WTC11 (cell line): ENCODE measurements around the gene RAPGEF1. TPM values are rescaled to one million over a fixed set of nuclear protein-coding genes. Genes with fewer than 3 reads are reported as not detected.

Experiments
- ATAC-seq: fragments of 200-7000 bp; cut with Tn5 transposase; 2 replicates; pipeline ENCODE4 v1.10.0; 2021; ENCODE audit warnings: mild to moderate bottlenecking, moderate library complexity
- CTCF ChIA-PET: fragments of 300-600 bp; sonication (Branson Sonifier 250); formaldehyde crosslinking; loops from one replicate; lab custom pipeline; 2021; ENCODE audit warnings: antibody characterized with exemption; lab: Charles Lee
- POLR2A ChIA-PET: fragments of 350-600 bp; sonication (Branson Sonifier 250); formaldehyde crosslinking; loops from one replicate; lab custom pipeline; 2021; ENCODE audit warnings: antibody characterized with exemption; lab: Charles Lee
- DNase-seq: peaks from one replicate; pipeline ENCODE4 v3.0.0; 2021; ENCODE audit warnings: low spot score
- H3K27ac Mint-ChIP-seq: 2 replicates; pipeline ENCODE4 v1.8.0; 2021; ENCODE audit warnings: mixed read lengths
- H3K27me3 Mint-ChIP-seq: 2 replicates; pipeline ENCODE4 v1.8.0; 2021; ENCODE audit warnings: low read depth, mild to moderate bottlenecking, moderate library complexity, mixed read lengths
- H3K36me3 Mint-ChIP-seq: 2 replicates; pipeline ENCODE4 v1.8.0; 2021; ENCODE audit warnings: mixed read lengths
- H3K4me1 Mint-ChIP-seq: 2 replicates; pipeline ENCODE4 v1.8.0; 2022; ENCODE audit warnings: mixed read lengths
- H3K4me3 Mint-ChIP-seq: 2 replicates; pipeline ENCODE4 v1.8.0; 2021; ENCODE audit warnings: mild to moderate bottlenecking, moderate library complexity, mixed read lengths
- H3K9me3 Mint-ChIP-seq: 2 replicates; pipeline ENCODE4 v1.8.0; 2021; ENCODE audit warnings: mixed read lengths
- ATF3 ChIP-seq: sonication (generic); formaldehyde crosslinking; conservative IDR thresholded peaks from 2 replicates; pipeline ENCODE4 v1.8.1; 2022; ENCODE audit warnings: mild to moderate bottlenecking, missing genetic modification reagents
- ATF6 ChIP-seq: sonication (generic); formaldehyde crosslinking; IDR thresholded peaks from 2 replicates; pipeline ENCODE4 v1.8.1; 2023; ENCODE audit warnings: mild to moderate bottlenecking, missing genetic modification reagents
- CDX4 ChIP-seq: fragments of 250-450 bp; sonication (Bioruptor Pico); IDR thresholded peaks from 2 replicates; pipeline ENCODE4 v1.9.0; 2021; ENCODE audit warnings: moderate library complexity, mild to moderate bottlenecking, inconsistent platforms, borderline replicate concordance
- E2F4 ChIP-seq: sonication (generic); formaldehyde crosslinking; IDR thresholded peaks from 2 replicates; pipeline ENCODE4 v1.8.1; 2022; ENCODE audit warnings: low read depth, mild to moderate bottlenecking, moderate library complexity, missing genetic modification reagents, borderline replicate concordance
- E2F5 ChIP-seq: sonication (generic); formaldehyde crosslinking; IDR thresholded peaks from 2 replicates; pipeline ENCODE4 v1.8.1; 2022; ENCODE audit warnings: mild to moderate bottlenecking, moderate library complexity, missing genetic modification reagents
- EMX1 ChIP-seq: fragments of 250-450 bp; sonication (Bioruptor Pico); IDR thresholded peaks from 2 replicates; pipeline ENCODE4 v1.8.0; 2021; ENCODE audit warnings: mild to moderate bottlenecking
- ERG ChIP-seq: fragments of 250-450 bp; sonication (Bioruptor Pico); IDR thresholded peaks from 2 replicates; pipeline ENCODE4 v1.8.0; 2021; ENCODE audit warnings: mild to moderate bottlenecking
- FOXJ3 ChIP-seq: sonication (generic); formaldehyde crosslinking; IDR thresholded peaks from 2 replicates; pipeline ENCODE4 v1.9.0; 2021; ENCODE audit warnings: missing genetic modification reagents, mild to moderate bottlenecking, borderline replicate concordance
- FOXK1 ChIP-seq: sonication (generic); formaldehyde crosslinking; IDR thresholded peaks from 2 replicates; pipeline ENCODE4 v1.8.0; 2022; ENCODE audit warnings: mild to moderate bottlenecking, moderate library complexity, missing genetic modification reagents
- HMGA2 ChIP-seq: fragments of 250-450 bp; sonication (Bioruptor Pico); IDR thresholded peaks from 2 replicates; pipeline ENCODE4 v1.4.0; 2021; ENCODE audit warnings: mild to moderate bottlenecking, moderate library complexity
- IRF1 ChIP-seq: sonication (generic); formaldehyde crosslinking; IDR thresholded peaks from 2 replicates; pipeline ENCODE4 v1.8.0; 2023; ENCODE audit warnings: missing genetic modification reagents
- MXD4 ChIP-seq: fragments of 250-450 bp; sonication (Bioruptor Pico); IDR thresholded peaks from 2 replicates; pipeline ENCODE4 v1.8.0; 2021; ENCODE audit warnings: mild to moderate bottlenecking, moderate library complexity, borderline replicate concordance
- MYBL2 ChIP-seq: sonication (generic); formaldehyde crosslinking; IDR thresholded peaks from 2 replicates; pipeline ENCODE4 v1.8.1; 2023; ENCODE audit warnings: mild to moderate bottlenecking, moderate library complexity, missing genetic modification reagents
- NR2C2 ChIP-seq: sonication (generic); formaldehyde crosslinking; IDR thresholded peaks from 2 replicates; pipeline ENCODE4 v1.8.0; 2022; ENCODE audit warnings: mild to moderate bottlenecking, missing genetic modification reagents
- RORB ChIP-seq: fragments of 250-450 bp; sonication (Bioruptor Pico); IDR thresholded peaks from 2 replicates; pipeline ENCODE4 v1.9.0; 2021; ENCODE audit warnings: mild to moderate bottlenecking
- SMAD4 ChIP-seq: sonication (generic); formaldehyde crosslinking; IDR thresholded peaks from 2 replicates; pipeline ENCODE4 v1.8.0; 2022; ENCODE audit warnings: mild to moderate bottlenecking, missing genetic modification reagents
- ZNF219 ChIP-seq: sonication (generic); formaldehyde crosslinking; IDR thresholded peaks from 2 replicates; pipeline ENCODE4 v1.8.0; 2023; ENCODE audit warnings: missing genetic modification reagents, mild to moderate bottlenecking, borderline replicate concordance
- ZNF232 ChIP-seq: sonication (generic); formaldehyde crosslinking; IDR thresholded peaks from 2 replicates; pipeline ENCODE4 v1.8.0; 2022; ENCODE audit warnings: mild to moderate bottlenecking, missing genetic modification reagents
- ZNF532 ChIP-seq: fragments of 250-450 bp; sonication (Bioruptor Pico); IDR thresholded peaks from 2 replicates; pipeline ENCODE4 v1.9.0; 2021; ENCODE audit warnings: mild to moderate bottlenecking, borderline replicate concordance
- total RNA-seq: library from RNA; stranded (reverse); gene quantifications from 3 replicates; pipeline ENCODE4 v1.2.3, GENCODE V29; 2021

RAPGEF1 gene
- total RNA-seq, 1 experiment from 2014 or later, result 66.2 TPM

- CTCF ChIA-PET, result no interaction called here
- ATAC-seq (no peak), DNase-seq (no peak)
- TF ChIP-seq HMGA2 (CRISPR knock-in tag) (no peak), RORB (CRISPR knock-in tag) (no peak), ATF3 (no peak), MYBL2 (CRISPR knock-in tag) (no peak), ZNF532 (CRISPR knock-in tag) (no peak), ZNF219 (CRISPR knock-in tag) (no peak), ERG (CRISPR knock-in tag) (no peak), E2F4 (CRISPR knock-in tag) (no peak)
- Mint-ChIP-seq H3K27me3 (peaks cover 9% of the 10 kb centered on the region), H3K27ac (no peak overlapping the region), H3K9me3 (peaks cover 28% of the 10 kb centered on the region), H3K36me3 (no peaks in the 10 kb centered on the region), H3K4me1 (no peaks in the 10 kb centered on the region), H3K4me3 (no peak overlapping the region)
- POLR2A ChIA-PET, result no interaction called here
These were observed 41.2 kb upstream of the RAPGEF1 start for GRCh38 chr9:131781069-131781468.

GRCh38 chr9:131776473-131776872, 36.6 kb upstream of the RAPGEF1 start:
- ChIA-PET POLR2A (interaction anchor here (0.7 kb wide), 1 partner anchor 1073 kb away, joined by 8 read pairs; no protein-coding TSS in a partner anchor), CTCF (interaction anchor here (0.5 to 1.1 kb wide), 2 partner anchors 17 to 96 kb away, joined by 3 to 4 read pairs; no protein-coding TSS in a partner anchor)
- Mint-ChIP-seq H3K4me3 (no peak overlapping the region), H3K4me1 (no peaks in the 10 kb centered on the region), H3K36me3 (no peaks in the 10 kb centered on the region), H3K27me3 (peaks cover 4% of the 10 kb centered on the region), H3K9me3 (peaks cover 11% of the 10 kb centered on the region), H3K27ac (no peak overlapping the region)
- DNase-seq, result peak; percentile 85
- peak; percentile 83 for ATAC-seq
- TF ChIP-seq RORB (CRISPR knock-in tag) (no peak), CDX4 (CRISPR knock-in tag) (no peak), MXD4 (CRISPR knock-in tag) (no peak), ZNF232 (no peak), SMAD4 (CRISPR knock-in tag) (peak; percentile 90), FOXK1 (CRISPR knock-in tag) (peak; percentile 38; the same call in 1 of the 2 replicates), ATF6 (no peak), FOXJ3 (no peak), IRF1 (CRISPR knock-in tag) (peak; percentile 62; the same call in 1 of the 2 replicates), EMX1 (CRISPR knock-in tag) (no peak), NR2C2 (CRISPR knock-in tag) (0 out of 2 replicates have a peak, but pooled peaks have one; percentile 39), E2F4 (CRISPR knock-in tag) (peak; percentile 51; the same call in 1 of the 2 replicates), E2F5 (CRISPR knock-in tag) (0 out of 2 replicates have a peak, but pooled peaks have one; percentile 35)
